Stimulated activated effector memory CD8-positive, alpha-beta T cell treated with anti-CD3 and anti-CD28 coated beads, Interleukin-12 subunit alpha, Interleukin-12 subunit beta, amount 100 ng/mL, for 72 hours (primary cell): Measurements from ENCODE around the gene THAP11.
"Not testable (repeated sequence)": the region's sequence is repeated elsewhere in the genome, so short reads cannot be mapped to it uniquely, and the experiment has no call there.

ENCODE experiments used
- ATAC-seq: fragments of 150-1000 bp; cut with Tn5 transposase; 2 replicates; pipeline ENCODE4 v1.10.0; 2021
- DNase-seq, 2 donors: peaks; one replicate each; pipeline ENCODE4 v3.0.0; 2021 to 2022; ENCODE audit warnings: low spot score in 2 of 2
- H3K27ac Mint-ChIP-seq: one replicate; pipeline ENCODE4 v1.8.0; 2022; ENCODE audit warnings: mild to moderate bottlenecking, mixed read lengths
- H3K36me3 Mint-ChIP-seq: one replicate; pipeline ENCODE4 v1.8.0; 2022; ENCODE audit warnings: mild to moderate bottlenecking, mixed read lengths
- H3K4me1 Mint-ChIP-seq: one replicate; pipeline ENCODE4 v1.8.0; 2022; ENCODE audit warnings: mixed read lengths
- H3K4me3 Mint-ChIP-seq: one replicate; pipeline ENCODE4 v1.8.0; 2022; ENCODE audit warnings: mild to moderate bottlenecking, mixed read lengths
- H3K9me3 Mint-ChIP-seq: one replicate; pipeline ENCODE4 v1.8.0; 2022; ENCODE audit warnings: mixed read lengths

Gene THAP11

GRCh38 chr16:67846320-67847063 lies 4.4 kb downstream of the THAP11 start, which contains the start of gene NUTF2:
Gene NUTF2, plus strand, starts transcription at chr16:67846933. Its CDS starts 18,198 bp downstream, at chr16:67865131.
- Mint-ChIP-seq H3K36me3 (peaks cover 52% of the 10 kb centered on the region), H3K4me1 (peaks cover 37% of the 10 kb centered on the region), H3K4me3 (peak within 1 kb of the TSS; percentile 98), H3K27ac (peak within 1 kb of the TSS; percentile 93), H3K9me3 (no peaks in the 10 kb centered on the region)
- DNase-seq (peak; percentile 93 to 99), ATAC-seq (peak; percentile 79)

GRCh38 chr16:67847064-67847861 lies 5.1 kb downstream of the THAP11 start, which contains the start of gene CENPT:
Gene CENPT, minus strand, starts transcription at chr16:67847693. Its CDS starts 13,834 bp downstream, at chr16:67833859.
- Mint-ChIP-seq H3K4me1 (peaks cover 35% of the 10 kb centered on the region), H3K9me3 (no peaks in the 10 kb centered on the region), H3K36me3 (peaks cover 55% of the 10 kb centered on the region), H3K4me3 (peak within 1 kb of the TSS; percentile 98), H3K27ac (peak within 1 kb of the TSS; percentile 93)
- ATAC-seq, result peak; percentile 65
- DNase-seq, result no peak

GRCh38 chr16:67848118-67848517 lies 6.0 kb downstream of the THAP11 start:
- Mint-ChIP-seq H3K4me1 (peaks cover 29% of the 10 kb centered on the region), H3K36me3 (peaks cover 53% of the 10 kb centered on the region), H3K9me3 (no peaks in the 10 kb centered on the region), H3K27ac (peak overlapping the region; percentile 93), H3K4me3 (peak overlapping the region; percentile 98)
- DNase-seq (no peak), ATAC-seq (no peak)

GRCh38 chr16:67853670-67854069 lies 11.6 kb downstream of the THAP11 start:
- peaks cover 39% of the 10 kb centered on the region for H3K4me1 Mint-ChIP-seq
- peak overlapping the region; percentile 90 for H3K27ac Mint-ChIP-seq
- no peaks in the 10 kb centered on the region for H3K9me3 Mint-ChIP-seq
- peaks cover 38% of the 10 kb centered on the region for H3K36me3 Mint-ChIP-seq
- H3K4me3 Mint-ChIP-seq, result no peak overlapping the region
- no peak for DNase-seq
- ATAC-seq, result no peak

- H3K9me3 Mint-ChIP-seq, result no peaks in the 10 kb centered on the region
- ATAC-seq (no peak), DNase-seq (no peak)
- no peak overlapping the region for H3K4me3 Mint-ChIP-seq
- H3K27ac Mint-ChIP-seq, result peak overlapping the region; percentile 99
- H3K36me3 Mint-ChIP-seq, result peaks cover 41% of the 10 kb centered on the region
- H3K4me1 Mint-ChIP-seq, result peaks cover 43% of the 10 kb centered on the region
These were observed 13.7 kb downstream of the THAP11 start for GRCh38 chr16:67855789-67856188.

- peaks cover 48% of the 10 kb centered on the region for H3K36me3 Mint-ChIP-seq
- DNase-seq (no peak), ATAC-seq (no peak)
- H3K4me1 Mint-ChIP-seq, result peaks cover 53% of the 10 kb centered on the region
- peak overlapping the region; percentile 99 for H3K27ac Mint-ChIP-seq
- H3K4me3 Mint-ChIP-seq, result peak overlapping the region; percentile 33
- H3K9me3 Mint-ChIP-seq, result no peaks in the 10 kb centered on the region
These were observed 14.9 kb downstream of the THAP11 start for GRCh38 chr16:67856927-67857546.

- peaks cover 42% of the 10 kb centered on the region for H3K36me3 Mint-ChIP-seq
These were observed 15.6 kb downstream of the THAP11 start for GRCh38 chr16:67857547-67858233.

GRCh38 chr16:67858500-67858899 lies 16.4 kb downstream of the THAP11 start:
- Mint-ChIP-seq H3K27ac (peak overlapping the region; percentile 99), H3K9me3 (no peaks in the 10 kb centered on the region), H3K4me3 (peak overlapping the region; percentile 33), H3K36me3 (peaks cover 42% of the 10 kb centered on the region), H3K4me1 (peaks cover 54% of the 10 kb centered on the region)
- DNase-seq (no peak), ATAC-seq (no peak)

More at GRCh38 chr16:67857547-67858233, 15.6 kb downstream of the THAP11 start:
- ATAC-seq (peak; percentile 99), DNase-seq (peak in 1 of 2 donors; percentile 25)
- Mint-ChIP-seq H3K9me3 (no peaks in the 10 kb centered on the region), H3K4me3 (peak overlapping the region; percentile 33), H3K4me1 (peaks cover 54% of the 10 kb centered on the region), H3K27ac (peak overlapping the region; percentile 99)

GRCh38 chr16:67860589-67861398 lies 18.7 kb downstream of the THAP11 start:
- Mint-ChIP-seq H3K4me3 (no peak overlapping the region), H3K36me3 (peaks cover 49% of the 10 kb centered on the region), H3K4me1 (peaks cover 39% of the 10 kb centered on the region), H3K9me3 (no peaks in the 10 kb centered on the region), H3K27ac (peak overlapping the region; percentile 99)
- ATAC-seq (no peak), DNase-seq (no peak)

- peaks cover 33% of the 10 kb centered on the region for H3K4me1 Mint-ChIP-seq
- H3K36me3 Mint-ChIP-seq, result peaks cover 60% of the 10 kb centered on the region
- H3K9me3 Mint-ChIP-seq, result no peaks in the 10 kb centered on the region
- DNase-seq (no peak), ATAC-seq (no peak)
- H3K4me3 Mint-ChIP-seq, result no peak overlapping the region
- H3K27ac Mint-ChIP-seq, result peak overlapping the region; percentile 32
These were observed 19.8 kb downstream of the THAP11 start for GRCh38 chr16:67861877-67862276.

- Mint-ChIP-seq H3K4me3 (no peak overlapping the region), H3K9me3 (no peaks in the 10 kb centered on the region), H3K4me1 (peaks cover 22% of the 10 kb centered on the region), H3K36me3 (peaks cover 65% of the 10 kb centered on the region), H3K27ac (peak overlapping the region; percentile 34)
- no peak for DNase-seq
- no peak for ATAC-seq
These were observed 20.8 kb downstream of the THAP11 start for GRCh38 chr16:67862623-67863583.

- peaks cover 11% of the 10 kb centered on the region for H3K4me1 Mint-ChIP-seq
- H3K9me3 Mint-ChIP-seq, DNase-seq, H3K4me3 Mint-ChIP-seq, ATAC-seq, H3K27ac Mint-ChIP-seq: not testable (repeated sequence)
- H3K36me3 Mint-ChIP-seq, result peaks cover 72% of the 10 kb centered on the region
These were observed 21.9 kb downstream of the THAP11 start for GRCh38 chr16:67864044-67864443.

- H3K27ac Mint-ChIP-seq, result peak overlapping the region; percentile 63
- H3K4me3 Mint-ChIP-seq, result no peak overlapping the region
- H3K9me3 Mint-ChIP-seq, result no peaks in the 10 kb centered on the region
- peaks cover 72% of the 10 kb centered on the region for H3K36me3 Mint-ChIP-seq
- no peak for DNase-seq
- H3K4me1 Mint-ChIP-seq, result peaks cover 11% of the 10 kb centered on the region
- ATAC-seq, result no peak
These were observed 22.5 kb downstream of the THAP11 start for GRCh38 chr16:67864594-67864993.
